ENCODE data around the gene VPS35L.
"Not testable (repeated sequence)": the region's sequence is repeated elsewhere in the genome, so short reads cannot be mapped to it uniquely, and the experiment has no call there.

The VPS35L gene

GRCh38 chr16:19532601-19533000 lies 22.9 kb upstream of the VPS35L start:
- no peak for DNase-seq

GRCh38 chr16:19540241-19540970 lies 15.1 kb upstream of the VPS35L start:
- DNase-seq, result no peak

GRCh38 chr16:19542138-19542821 lies 13.2 kb upstream of the VPS35L start:
- peak; percentile 90 for DNase-seq

GRCh38 chr16:19543278-19543996 lies 12.1 kb upstream of the VPS35L start:
- not testable (repeated sequence) for DNase-seq

GRCh38 chr16:19548144-19548543 lies 7.4 kb upstream of the VPS35L start:
- no peak for DNase-seq

GRCh38 chr16:19549673-19550072 lies 5.8 kb upstream of the VPS35L start:
- DNase-seq, result no peak

- DNase-seq, result no peak
Observed at GRCh38 chr16:19555938-19556771, 652 bp downstream of the VPS35L start.

- DNase-seq, result peak; percentile 30
Observed at GRCh38 chr16:19559242-19559910, 3.9 kb downstream of the VPS35L start.

- DNase-seq, result no peak
Observed at GRCh38 chr16:19560078-19560477, 4.6 kb downstream of the VPS35L start.

- no peak for DNase-seq
Observed at GRCh38 chr16:19563377-19563776, 7.9 kb downstream of the VPS35L start.

- no peak for DNase-seq
Observed at GRCh38 chr16:19566362-19566761, 10.9 kb downstream of the VPS35L start.

GRCh38 chr16:19567560-19567959 lies 12.1 kb downstream of the VPS35L start:
- DNase-seq, result no peak

GRCh38 chr16:19573997-19574396 lies 18.5 kb downstream of the VPS35L start:
- no peak for DNase-seq

- no peak for DNase-seq
Observed at GRCh38 chr16:19574615-19575014, 19.1 kb downstream of the VPS35L start.

GRCh38 chr16:19578378-19578971 lies 23.0 kb downstream of the VPS35L start:
- no peak for DNase-seq

- DNase-seq, result no peak
Observed at GRCh38 chr16:19582050-19582831, 26.7 kb downstream of the VPS35L start.

GRCh38 chr16:19583665-19584300 lies 28.3 kb downstream of the VPS35L start:
- no peak for DNase-seq

- no peak for DNase-seq
Observed at GRCh38 chr16:19588661-19589060, 33.2 kb downstream of the VPS35L start.

- DNase-seq, result no peak
Observed at GRCh38 chr16:19589106-19589505, 33.6 kb downstream of the VPS35L start.

- no peak for DNase-seq
Observed at GRCh38 chr16:19589771-19590302, 34.3 kb downstream of the VPS35L start.
